Panc1 (cell line): Measurements from ENCODE around the gene ITM2B. TPM values are rescaled to one million over a fixed set of nuclear protein-coding genes. Genes with fewer than 3 reads are reported as not detected.

Experiments used
- ATAC-seq: fragments of 200-7000 bp; cut with Tn5 transposase; 2 replicates; pipeline ENCODE4 v1.9.1; 2020; ENCODE audit warnings: mild to moderate bottlenecking, moderate library complexity
- BruUV-seq: library from RNA; stranded (reverse); fragments of 400-500 nt; replicated peaks from 2 replicates; lab custom pipeline; 2021; lab: Mats Ljungman, UMichigan
- CTCF ChIA-PET: fragments of 300-600 bp; sonication (Branson Sonifier 250); formaldehyde crosslinking; loops from one replicate; lab custom pipeline; 2022; ENCODE audit warnings: antibody characterized with exemption; lab: Charles Lee
- POLR2A ChIA-PET: fragments of 300-600 bp; sonication (Branson Sonifier 250); formaldehyde crosslinking; loops from one replicate; lab custom pipeline; 2022; ENCODE audit warnings: antibody characterized with exemption; lab: Charles Lee
- DNase-seq: peaks from one replicate; pipeline ENCODE4 v3.0.0-alpha.2; 2010; ENCODE audit warnings: low read depth, low spot score
- H3K27ac ChIP-seq: 2 replicates; pipeline ENCODE4 v1.5.1; 2011; ENCODE audit warnings: mild to moderate bottlenecking, low read length, inconsistent platforms
- H3K27me3 ChIP-seq: fragments of 200-500 bp; sonication (Bioruptor generic); 2 replicates; pipeline ENCODE4 v1.6.0; 2014; ENCODE audit warnings: low read length, inconsistent platforms; ENCODE audit not compliant: control insufficient read depth, insufficient read depth
- H3K36me3 ChIP-seq: fragments of 200-500 bp; sonication (Bioruptor generic); 2 replicates; pipeline ENCODE4 v1.5.1; 2014; ENCODE audit warnings: inconsistent platforms, mild to moderate bottlenecking, low read length, moderate library complexity; ENCODE audit not compliant: control insufficient read depth, insufficient read depth
- H3K4me1 ChIP-seq: 2 replicates; pipeline ENCODE4 v1.5.1; 2011; ENCODE audit warnings: inconsistent platforms, mild to moderate bottlenecking, low read length, moderate library complexity; ENCODE audit not compliant: control insufficient read depth, insufficient read depth
- H3K4me3 ChIP-seq, 2 experiments: 2 replicates each; pipeline ENCODE4 v1.5.1; 2011 to 2012; ENCODE audit warnings: low read depth in 2 of 2, low read length in 2 of 2, mild to moderate bottlenecking in 2 of 2, inconsistent platforms in 1 of 2, moderate library complexity in 1 of 2
- H3K9me3 ChIP-seq: fragments of 200-500 bp; sonication (Bioruptor generic); 2 replicates; pipeline ENCODE4 v1.5.1; 2014; ENCODE audit warnings: low read depth, mild to moderate bottlenecking, inconsistent platforms, low read length, moderate library complexity; ENCODE audit not compliant: control insufficient read depth, insufficient read depth
- POLR2AphosphoS5 ChIP-seq: IDR thresholded peaks from 2 replicates; pipeline ENCODE4 v1.6.1; 2012; ENCODE audit warnings: mild to moderate bottlenecking, low read depth, low read length, moderate library complexity
- SIN3A ChIP-seq: IDR thresholded peaks from 2 replicates; pipeline ENCODE4 v1.6.1; 2012; ENCODE audit warnings: low read depth, mild to moderate bottlenecking, low read length, moderate library complexity, borderline replicate concordance; ENCODE audit not compliant: insufficient read depth
- TCF7L2 ChIP-seq: IDR thresholded peaks from 2 replicates; pipeline ENCODE4 v1.6.1; 2011; ENCODE audit warnings: mild to moderate bottlenecking, low read depth, low read length, inconsistent platforms
- in situ Hi-C: cut with HindIII; loops from 2 replicates; pipeline ENCODE4 v1.10.0; 2016; ENCODE audit warnings: low sequenced_read_pairs, low pct_unique_long_range_greater_than_20kb
- intact Hi-C: fragments of 100-400 bp; cut with micrococcal nuclease; formaldehyde crosslinking; loops from one replicate; pipeline ENCODE4 v1.10.0; 2022; ENCODE audit not compliant: unreplicated experiment
- total RNA-seq: library from RNA; stranded (reverse); gene quantifications from one replicate; pipeline ENCODE4 v1.2.1, GENCODE V29; 2021; ENCODE audit not compliant: unreplicated experiment
- TF ChIP-seq, protein P1 (sequence below), 2 experiments: IDR thresholded peaks; 2 replicates each; pipeline ENCODE4 v1.6.1; 2011 to 2012; ENCODE audit warnings: low read depth in 2 of 2, control low read depth in 1 of 2, low read length in 1 of 2, mild to moderate bottlenecking in 1 of 2, moderate library complexity in 1 of 2; ENCODE audit not compliant: insufficient read depth in 1 of 2
- TF ChIP-seq, protein P2 (sequence below): fragments of 450-650 bp; IDR thresholded peaks from 2 replicates; pipeline ENCODE4 v1.5.1; 2017; ENCODE audit warnings: mild to moderate bottlenecking

Gene ITM2B
- total RNA-seq, 1 experiment from 2014 or later: 156 TPM

- in situ Hi-C loops: no loop called here
- no peaks in the 10 kb centered on the region for H3K36me3 ChIP-seq
- POLR2A ChIA-PET: no interaction called here
- H3K4me1 ChIP-seq: peaks cover 3% of the 10 kb centered on the region; the same call in 1 of the 2 replicates
- H3K27me3 ChIP-seq: no peaks in the 10 kb centered on the region
- no TSS peak for BruUV-seq
- intact Hi-C loops: no loop called here
- H3K27ac ChIP-seq: no peak overlapping the region
- no peaks in the 10 kb centered on the region for H3K9me3 ChIP-seq
- no peak overlapping the region for H3K4me3 ChIP-seq
- no peak for ATAC-seq
- TF ChIP-seq, protein P1, sequence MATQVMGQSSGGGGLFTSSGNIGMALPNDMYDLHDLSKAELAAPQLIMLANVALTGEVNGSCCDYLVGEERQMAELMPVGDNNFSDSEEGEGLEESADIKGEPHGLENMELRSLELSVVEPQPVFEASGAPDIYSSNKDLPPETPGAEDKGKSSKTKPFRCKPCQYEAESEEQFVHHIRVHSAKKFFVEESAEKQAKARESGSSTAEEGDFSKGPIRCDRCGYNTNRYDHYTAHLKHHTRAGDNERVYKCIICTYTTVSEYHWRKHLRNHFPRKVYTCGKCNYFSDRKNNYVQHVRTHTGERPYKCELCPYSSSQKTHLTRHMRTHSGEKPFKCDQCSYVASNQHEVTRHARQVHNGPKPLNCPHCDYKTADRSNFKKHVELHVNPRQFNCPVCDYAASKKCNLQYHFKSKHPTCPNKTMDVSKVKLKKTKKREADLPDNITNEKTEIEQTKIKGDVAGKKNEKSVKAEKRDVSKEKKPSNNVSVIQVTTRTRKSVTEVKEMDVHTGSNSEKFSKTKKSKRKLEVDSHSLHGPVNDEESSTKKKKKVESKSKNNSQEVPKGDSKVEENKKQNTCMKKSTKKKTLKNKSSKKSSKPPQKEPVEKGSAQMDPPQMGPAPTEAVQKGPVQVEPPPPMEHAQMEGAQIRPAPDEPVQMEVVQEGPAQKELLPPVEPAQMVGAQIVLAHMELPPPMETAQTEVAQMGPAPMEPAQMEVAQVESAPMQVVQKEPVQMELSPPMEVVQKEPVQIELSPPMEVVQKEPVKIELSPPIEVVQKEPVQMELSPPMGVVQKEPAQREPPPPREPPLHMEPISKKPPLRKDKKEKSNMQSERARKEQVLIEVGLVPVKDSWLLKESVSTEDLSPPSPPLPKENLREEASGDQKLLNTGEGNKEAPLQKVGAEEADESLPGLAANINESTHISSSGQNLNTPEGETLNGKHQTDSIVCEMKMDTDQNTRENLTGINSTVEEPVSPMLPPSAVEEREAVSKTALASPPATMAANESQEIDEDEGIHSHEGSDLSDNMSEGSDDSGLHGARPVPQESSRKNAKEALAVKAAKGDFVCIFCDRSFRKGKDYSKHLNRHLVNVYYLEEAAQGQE (IDR thresholded peaks at IDR 0.05; ENCODE audit: insufficient read depth in 1 of 2, low read depth in 2 of 2, low read length in 1 of 2): no peak
- TF ChIP-seq SIN3A: no peak
- CTCF ChIA-PET: no interaction called here
- no peak for DNase-seq
Measured at GRCh38 chr13:48221686-48222187, 11.3 kb upstream of the ITM2B start.

- H3K27ac ChIP-seq: peak overlapping the region; percentile 44; the same call in 1 of the 2 replicates
- H3K4me1 ChIP-seq: peaks cover 3% of the 10 kb centered on the region; the same call in 1 of the 2 replicates
- H3K27me3 ChIP-seq: no peaks in the 10 kb centered on the region
- ChIA-PET POLR2A (no interaction called here), CTCF (no interaction called here)
- intact Hi-C loops (no loop called here), in situ Hi-C loops (no loop called here)
- TF ChIP-seq, protein P1 (IDR thresholded peaks at IDR 0.05; ENCODE audit: insufficient read depth in 1 of 2, low read depth in 2 of 2, low read length in 1 of 2): no peak
- TF ChIP-seq SIN3A (no peak), TCF7L2 (no peak), POLR2AphosphoS5 (no peak)
- TF ChIP-seq, protein P2, sequence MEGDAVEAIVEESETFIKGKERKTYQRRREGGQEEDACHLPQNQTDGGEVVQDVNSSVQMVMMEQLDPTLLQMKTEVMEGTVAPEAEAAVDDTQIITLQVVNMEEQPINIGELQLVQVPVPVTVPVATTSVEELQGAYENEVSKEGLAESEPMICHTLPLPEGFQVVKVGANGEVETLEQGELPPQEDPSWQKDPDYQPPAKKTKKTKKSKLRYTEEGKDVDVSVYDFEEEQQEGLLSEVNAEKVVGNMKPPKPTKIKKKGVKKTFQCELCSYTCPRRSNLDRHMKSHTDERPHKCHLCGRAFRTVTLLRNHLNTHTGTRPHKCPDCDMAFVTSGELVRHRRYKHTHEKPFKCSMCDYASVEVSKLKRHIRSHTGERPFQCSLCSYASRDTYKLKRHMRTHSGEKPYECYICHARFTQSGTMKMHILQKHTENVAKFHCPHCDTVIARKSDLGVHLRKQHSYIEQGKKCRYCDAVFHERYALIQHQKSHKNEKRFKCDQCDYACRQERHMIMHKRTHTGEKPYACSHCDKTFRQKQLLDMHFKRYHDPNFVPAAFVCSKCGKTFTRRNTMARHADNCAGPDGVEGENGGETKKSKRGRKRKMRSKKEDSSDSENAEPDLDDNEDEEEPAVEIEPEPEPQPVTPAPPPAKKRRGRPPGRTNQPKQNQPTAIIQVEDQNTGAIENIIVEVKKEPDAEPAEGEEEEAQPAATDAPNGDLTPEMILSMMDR: no peak
- H3K4me3 ChIP-seq: peak overlapping the region; percentile 29 to 49
- no TSS peak for BruUV-seq
- DNase-seq (no peak), ATAC-seq (0 out of 2 replicates have a peak, but pooled peaks have one; percentile 17)
- H3K9me3 ChIP-seq: no peaks in the 10 kb centered on the region
- H3K36me3 ChIP-seq: no peaks in the 10 kb centered on the region
Measured at GRCh38 chr13:48222358-48223301, 10.4 kb upstream of the ITM2B start.
